Activated naive CD4-positive, alpha-beta T cell treated with Interleukin-2 at 50 U/mL for 16 hours (primary cell): ENCODE data around the gene S100A6.
"Not testable (repeated sequence)": the region's sequence is repeated elsewhere in the genome, so short reads cannot be mapped to it uniquely, and the experiment has no call there.

Experiments
- DNase-seq: peaks from one replicate; pipeline ENCODE4 v3.0.0-alpha.2; 2020

Gene S100A6

DNA sequence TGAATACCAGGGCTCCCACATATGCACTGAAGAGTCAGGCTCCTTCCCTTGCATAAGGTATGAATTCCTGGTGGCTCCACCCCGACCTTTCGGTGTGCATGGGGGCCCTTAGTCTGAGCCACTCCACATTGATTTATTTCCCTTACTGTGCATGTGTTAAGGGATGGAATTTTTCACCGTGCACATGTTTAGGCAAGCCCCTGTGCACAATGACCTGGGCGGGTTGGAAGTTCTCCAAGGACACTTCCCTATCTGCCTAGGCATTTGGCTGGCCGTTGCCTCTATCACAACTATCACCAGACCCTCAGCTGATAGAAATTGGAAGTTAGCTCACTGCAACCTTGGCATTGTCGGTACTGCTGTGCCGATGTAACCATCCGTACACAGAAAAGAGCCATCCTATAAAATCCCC, 9.7 kb downstream of the S100A6 start:
- DNase-seq: no peak

DNA sequence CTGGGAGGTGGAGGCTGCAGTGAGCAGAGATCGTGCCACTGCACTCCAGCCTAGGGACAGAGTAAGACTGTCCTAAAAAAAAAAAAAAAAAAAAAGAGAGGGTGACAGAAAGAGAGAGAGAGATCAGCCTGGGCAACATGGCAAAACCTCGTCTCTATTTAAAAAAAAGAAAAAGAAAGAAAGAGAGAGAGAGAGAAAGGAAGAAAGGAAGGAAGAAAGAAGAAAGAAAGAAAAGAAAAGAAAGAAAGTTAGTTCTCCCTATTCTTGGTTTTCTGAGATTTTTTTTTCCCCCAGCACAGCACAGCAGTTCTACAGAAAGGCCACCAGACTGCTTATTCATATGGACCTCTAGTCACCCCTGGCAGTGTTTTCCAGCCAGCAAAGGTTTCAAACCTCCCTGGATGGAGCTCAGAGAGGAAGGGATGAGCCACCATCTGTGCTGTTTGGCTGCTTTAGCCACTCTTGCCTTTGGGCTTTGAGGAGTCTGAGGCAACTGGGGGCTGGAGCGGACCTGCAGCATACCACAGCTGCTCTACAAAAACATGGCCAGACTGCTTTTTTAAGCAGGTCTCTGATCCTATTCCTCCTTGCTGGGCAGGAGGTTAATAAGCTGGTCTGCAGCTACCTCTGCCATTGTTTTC, 10.6 kb downstream of the S100A6 start:
- DNase-seq: no peak

- not testable (repeated sequence) for DNase-seq
These were observed 13.3 kb downstream of the S100A6 start for GRCh38 chr1:153522353-153523048.

DNA sequence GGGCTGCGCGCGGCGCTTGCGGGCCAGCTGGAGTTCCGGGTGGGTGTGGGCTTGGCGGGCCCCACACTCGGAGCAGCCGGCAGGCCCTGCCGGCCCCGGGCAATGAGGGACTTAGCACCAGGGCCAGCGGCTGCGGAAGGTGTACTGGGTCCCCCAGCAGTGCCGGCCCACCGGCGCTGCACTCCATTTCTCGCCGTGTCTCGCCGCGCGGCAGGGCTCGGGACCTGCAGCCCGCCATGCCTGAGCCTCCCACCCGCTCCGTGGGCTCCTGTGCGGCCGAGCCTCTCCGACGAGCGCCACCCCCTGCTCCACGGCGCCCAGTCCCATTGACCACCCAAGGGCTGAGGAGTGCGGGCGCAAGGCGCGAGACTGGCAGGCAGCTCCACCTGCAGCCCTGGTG, 14.0 kb downstream of the S100A6 start:
- not testable (repeated sequence) for DNase-seq

GRCh38 chr1:153520818-153521476, 14.8 kb downstream of the S100A6 start:
- no peak for DNase-seq

- not testable (repeated sequence) for DNase-seq
These were observed 15.6 kb downstream of the S100A6 start for GRCh38 chr1:153520137-153520691.

- DNase-seq: no peak
These were observed 16.5 kb downstream of the S100A6 start for GRCh38 chr1:153519242-153519641.

DNA sequence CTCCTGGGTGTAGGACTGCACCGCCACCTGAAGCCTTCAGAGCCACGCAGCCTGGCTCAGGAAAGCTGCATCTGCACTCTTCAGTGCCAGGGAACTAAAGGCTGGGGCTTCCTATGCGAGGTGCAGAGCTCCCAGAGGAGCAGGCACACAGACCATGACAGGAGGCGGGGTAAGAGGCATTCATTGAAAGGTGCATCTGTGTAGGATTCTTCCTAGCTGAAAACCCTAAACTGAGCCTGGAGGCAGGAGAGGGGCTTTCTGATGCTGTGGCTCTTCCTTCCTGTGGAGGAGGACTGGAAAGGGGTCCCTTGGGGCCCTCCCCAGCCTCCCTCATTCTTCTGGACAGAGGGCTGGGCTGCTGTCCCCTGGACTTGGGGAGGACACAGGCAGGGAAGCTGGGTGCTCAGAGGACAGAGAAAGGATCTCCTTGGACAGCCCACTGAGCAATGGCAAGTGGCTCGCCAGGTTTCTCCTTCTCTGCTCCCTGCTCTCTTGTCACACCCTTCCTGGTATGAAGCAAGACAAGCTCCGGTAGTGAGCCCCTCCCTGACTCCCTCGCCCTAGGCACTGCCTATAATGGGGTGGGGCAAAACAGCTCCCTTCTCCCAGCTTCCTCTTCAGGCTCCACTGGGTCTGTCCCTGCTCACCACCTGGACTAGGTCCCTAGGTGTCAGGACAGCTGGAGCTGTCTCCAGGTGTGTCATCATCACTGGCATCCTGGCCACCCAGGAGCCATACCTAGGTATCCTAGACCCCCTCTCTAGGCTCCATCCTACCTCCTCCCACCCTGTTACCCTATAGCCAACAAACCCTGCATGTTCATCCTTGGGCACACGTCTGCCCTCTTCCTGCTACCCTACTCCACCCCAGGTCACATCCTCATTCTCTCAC, 20.0 kb downstream of the S100A6 start:
- no peak for DNase-seq

- no peak for DNase-seq
These were observed 22.1 kb downstream of the S100A6 start for GRCh38 chr1:153513666-153514065.

GRCh38 chr1:153513023-153513422, 22.8 kb downstream of the S100A6 start:
- DNase-seq: no peak

- peak; percentile 83 for DNase-seq
These were observed 24.8 kb downstream of the S100A6 start for GRCh38 chr1:153510984-153511410.

DNA sequence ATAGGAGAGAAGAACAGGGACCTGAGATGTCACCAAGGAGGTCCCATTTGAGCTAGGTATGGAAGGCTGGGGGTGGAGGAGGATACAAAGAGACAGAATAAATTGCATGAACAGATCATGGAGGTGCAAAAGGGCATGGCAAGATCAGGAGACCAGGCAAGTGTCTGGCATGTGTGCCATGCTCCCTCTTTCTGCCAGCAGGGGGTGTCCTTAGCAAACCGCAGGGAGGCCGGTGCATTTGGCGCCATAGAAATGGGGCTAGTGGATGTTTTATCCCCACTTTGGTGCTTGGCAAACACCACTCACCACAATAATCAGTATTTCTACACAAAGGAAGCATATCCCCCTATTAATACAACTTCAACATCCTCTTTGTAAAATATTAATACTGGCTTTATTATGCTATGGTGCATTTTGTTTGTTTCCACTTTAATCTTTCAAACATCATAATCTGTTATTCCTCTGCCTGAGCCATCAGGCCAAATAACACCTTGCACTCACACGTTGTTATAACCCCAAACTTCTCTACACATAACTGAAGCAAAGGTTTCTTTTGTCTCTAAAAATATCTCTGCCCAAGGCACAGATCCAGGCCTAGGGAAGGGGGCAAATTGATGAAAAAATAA, 25.9 kb downstream of the S100A6 start:
- peak; percentile 70 for DNase-seq

GRCh38 chr1:153509036-153509435, 26.8 kb downstream of the S100A6 start:
- DNase-seq: no peak

DNA sequence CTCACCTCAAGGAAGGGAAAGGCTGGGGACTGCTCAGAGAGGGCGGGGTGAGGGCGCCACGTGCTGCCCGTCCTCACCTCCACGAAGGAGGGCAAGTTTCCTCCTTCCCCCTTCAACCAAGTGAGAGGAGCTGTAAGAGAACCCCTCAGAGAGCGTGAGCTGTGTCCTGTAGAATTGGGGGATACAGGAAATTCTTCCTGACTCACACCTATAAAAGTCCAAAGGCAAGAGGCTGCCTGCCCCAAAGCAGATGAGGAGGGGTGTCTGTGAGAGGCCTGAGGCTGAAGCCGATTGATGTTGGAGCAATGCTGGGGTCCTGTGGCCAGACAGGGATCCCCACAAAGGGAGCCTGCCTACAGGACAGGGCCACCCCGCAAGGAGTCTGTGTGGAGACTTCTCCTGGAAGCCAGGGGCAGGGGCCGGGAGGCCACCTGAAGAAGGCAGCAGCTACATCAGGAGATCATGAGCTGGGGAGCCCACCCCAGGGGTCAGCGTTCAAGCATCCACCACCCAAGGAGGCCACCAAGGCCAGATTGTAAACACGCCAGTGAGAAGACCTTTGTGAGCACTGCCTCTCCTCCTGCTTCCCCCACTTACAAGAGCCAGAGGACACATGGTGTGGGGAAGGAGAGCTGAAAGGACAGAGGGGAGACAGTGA, 27.7 kb downstream of the S100A6 start:
- no peak for DNase-seq

GRCh38 chr1:153506831-153507413, 28.9 kb downstream of the S100A6 start:
- no peak for DNase-seq

DNA sequence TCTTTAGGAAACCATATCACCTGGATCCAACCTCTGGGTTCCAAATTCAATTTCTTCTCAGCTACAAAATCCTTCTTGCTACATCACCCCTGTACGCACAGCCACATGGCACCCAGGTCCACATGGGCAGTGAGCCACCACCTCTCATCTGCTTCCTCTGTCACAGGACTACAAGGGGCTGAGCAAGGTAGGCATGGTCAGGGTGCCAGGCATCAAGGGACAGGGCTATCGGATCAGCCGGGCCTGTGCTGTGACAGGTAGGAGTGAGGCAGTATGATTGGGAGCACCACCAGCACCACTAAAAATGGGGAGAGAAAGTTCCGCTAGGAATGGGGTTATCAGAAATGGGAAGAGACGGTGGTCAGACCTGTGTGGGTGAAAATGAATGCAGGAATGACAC, 29.4 kb downstream of the S100A6 start:
- no peak for DNase-seq

GRCh38 chr1:153505576-153505975, 30.2 kb downstream of the S100A6 start:
- DNase-seq: no peak

DNA sequence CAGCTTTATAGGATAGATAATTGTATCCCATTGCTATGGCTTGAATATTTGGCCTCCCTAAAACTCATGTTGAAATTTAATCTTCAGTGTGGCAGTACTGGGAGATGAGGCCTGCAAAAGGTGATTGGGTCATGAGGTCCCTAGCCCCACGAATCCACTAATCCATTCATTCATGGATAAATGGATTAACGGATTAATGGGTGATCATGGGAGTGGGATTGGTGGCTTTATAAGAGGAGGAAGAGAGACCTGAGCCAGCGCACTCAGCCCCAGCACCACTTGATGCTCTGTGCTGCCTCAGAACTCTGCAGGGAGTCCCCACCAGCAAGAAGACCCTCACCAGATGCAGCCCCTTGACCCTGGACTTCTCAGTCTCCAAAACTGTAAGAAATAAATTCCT, 32.0 kb downstream of the S100A6 start:
- no peak for DNase-seq

GRCh38 chr1:153498746-153499145, 37.0 kb downstream of the S100A6 start:
- no peak for DNase-seq

DNA sequence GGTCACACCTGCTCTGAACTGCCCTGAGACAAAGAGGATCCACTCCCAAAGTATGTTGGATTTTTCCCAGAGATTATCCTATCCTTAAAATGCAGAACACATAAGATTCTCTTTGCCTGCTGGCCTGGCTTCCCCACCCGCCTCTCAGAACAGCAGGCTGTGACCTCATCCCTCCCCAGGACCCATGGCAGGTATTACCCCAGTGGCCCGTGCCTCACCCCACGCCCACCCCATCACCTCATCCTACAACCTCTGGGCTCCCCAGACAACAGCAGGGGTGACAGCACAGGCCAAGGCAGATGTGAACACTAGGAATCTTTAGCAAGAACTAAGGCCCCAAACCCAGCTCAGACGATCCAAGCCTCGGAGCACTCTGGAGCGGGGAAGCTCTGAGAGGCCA, 40.3 kb downstream of the S100A6 start:
- DNase-seq: no peak

DNA sequence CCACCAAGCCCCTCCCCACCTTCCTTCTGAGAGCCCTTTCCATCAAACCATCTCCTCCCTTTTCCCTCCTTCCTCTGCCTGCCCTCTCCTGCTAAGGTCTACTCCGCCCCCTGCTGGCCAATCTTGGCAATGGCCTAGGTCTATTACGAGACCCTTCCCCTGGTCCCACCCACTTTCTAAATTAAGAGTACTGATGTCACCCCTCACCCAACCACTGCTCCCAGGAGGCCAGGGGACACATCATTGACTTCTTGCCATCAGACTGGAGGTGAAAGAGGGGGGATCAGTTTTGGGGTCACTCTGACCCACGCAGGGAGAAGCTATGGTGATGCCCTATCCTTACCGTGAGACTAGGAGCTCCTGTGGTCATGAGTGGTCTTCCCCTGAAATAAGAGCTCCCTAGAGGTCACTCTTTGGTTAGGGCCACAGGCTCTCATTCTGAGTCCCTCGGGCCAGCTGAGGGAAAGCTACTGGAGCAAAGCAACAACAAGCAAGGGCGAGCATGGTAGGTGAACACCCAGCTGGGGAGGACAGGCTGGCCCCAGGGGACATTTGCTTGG, 40.7 kb downstream of the S100A6 start:
- DNase-seq: peak; percentile 76
